ENCODE measurements around the gene RAB3IP.

DNA sequence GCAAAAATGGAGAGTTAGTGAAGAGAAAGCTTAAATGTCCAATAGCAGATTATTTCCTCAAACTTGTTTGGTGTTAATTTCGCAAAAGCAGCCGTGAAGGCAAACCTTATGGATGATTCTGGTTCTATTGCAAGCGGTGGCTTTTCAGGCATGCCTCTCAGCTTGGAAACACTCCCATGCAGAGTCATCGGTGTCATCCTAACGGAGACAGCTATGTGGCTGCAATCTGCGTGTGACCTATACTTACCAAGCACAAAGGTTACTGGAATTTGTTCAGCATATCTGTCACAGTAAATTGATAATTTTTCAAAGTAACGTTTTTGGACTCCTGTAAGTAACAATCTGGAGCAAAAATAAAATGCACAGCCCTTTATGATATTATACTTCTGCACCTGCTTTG lies 44.5 kb upstream of the RAB3IP start:
- TF ChIP-seq, protein P1, sequence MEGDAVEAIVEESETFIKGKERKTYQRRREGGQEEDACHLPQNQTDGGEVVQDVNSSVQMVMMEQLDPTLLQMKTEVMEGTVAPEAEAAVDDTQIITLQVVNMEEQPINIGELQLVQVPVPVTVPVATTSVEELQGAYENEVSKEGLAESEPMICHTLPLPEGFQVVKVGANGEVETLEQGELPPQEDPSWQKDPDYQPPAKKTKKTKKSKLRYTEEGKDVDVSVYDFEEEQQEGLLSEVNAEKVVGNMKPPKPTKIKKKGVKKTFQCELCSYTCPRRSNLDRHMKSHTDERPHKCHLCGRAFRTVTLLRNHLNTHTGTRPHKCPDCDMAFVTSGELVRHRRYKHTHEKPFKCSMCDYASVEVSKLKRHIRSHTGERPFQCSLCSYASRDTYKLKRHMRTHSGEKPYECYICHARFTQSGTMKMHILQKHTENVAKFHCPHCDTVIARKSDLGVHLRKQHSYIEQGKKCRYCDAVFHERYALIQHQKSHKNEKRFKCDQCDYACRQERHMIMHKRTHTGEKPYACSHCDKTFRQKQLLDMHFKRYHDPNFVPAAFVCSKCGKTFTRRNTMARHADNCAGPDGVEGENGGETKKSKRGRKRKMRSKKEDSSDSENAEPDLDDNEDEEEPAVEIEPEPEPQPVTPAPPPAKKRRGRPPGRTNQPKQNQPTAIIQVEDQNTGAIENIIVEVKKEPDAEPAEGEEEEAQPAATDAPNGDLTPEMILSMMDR (IDR thresholded peaks at IDR 0.05), result no peak
- TF ChIP-seq EP300 (IDR thresholded peaks at IDR 0.05) (no peak), POLR2A (IDR thresholded peaks at IDR 0.05) (no peak), POLR2AphosphoS5 (IDR thresholded peaks at IDR 0.05) (no peak)
